ENCODE data around the gene PBX1. TPM values are rescaled to one million over a fixed set of nuclear protein-coding genes. Genes with fewer than 3 reads are reported as not detected.

The PBX1 gene
- total RNA-seq, 1 donor from 2014 or later = 44.2 TPM

- no peaks in the 10 kb centered on the region for H3K9me3 Mint-ChIP-seq (ENCODE audit: unreplicated experiment)
- TF ChIP-seq, protein P1, sequence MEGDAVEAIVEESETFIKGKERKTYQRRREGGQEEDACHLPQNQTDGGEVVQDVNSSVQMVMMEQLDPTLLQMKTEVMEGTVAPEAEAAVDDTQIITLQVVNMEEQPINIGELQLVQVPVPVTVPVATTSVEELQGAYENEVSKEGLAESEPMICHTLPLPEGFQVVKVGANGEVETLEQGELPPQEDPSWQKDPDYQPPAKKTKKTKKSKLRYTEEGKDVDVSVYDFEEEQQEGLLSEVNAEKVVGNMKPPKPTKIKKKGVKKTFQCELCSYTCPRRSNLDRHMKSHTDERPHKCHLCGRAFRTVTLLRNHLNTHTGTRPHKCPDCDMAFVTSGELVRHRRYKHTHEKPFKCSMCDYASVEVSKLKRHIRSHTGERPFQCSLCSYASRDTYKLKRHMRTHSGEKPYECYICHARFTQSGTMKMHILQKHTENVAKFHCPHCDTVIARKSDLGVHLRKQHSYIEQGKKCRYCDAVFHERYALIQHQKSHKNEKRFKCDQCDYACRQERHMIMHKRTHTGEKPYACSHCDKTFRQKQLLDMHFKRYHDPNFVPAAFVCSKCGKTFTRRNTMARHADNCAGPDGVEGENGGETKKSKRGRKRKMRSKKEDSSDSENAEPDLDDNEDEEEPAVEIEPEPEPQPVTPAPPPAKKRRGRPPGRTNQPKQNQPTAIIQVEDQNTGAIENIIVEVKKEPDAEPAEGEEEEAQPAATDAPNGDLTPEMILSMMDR (IDR thresholded peaks at IDR 0.05; ENCODE audit: unreplicated experiment) = no peak
- no peak overlapping the region for H3K27ac Mint-ChIP-seq (ENCODE audit: unreplicated experiment)
These were observed 212.1 kb downstream of the PBX1 start for GRCh38 chr1:164771041-164771618.

GRCh38 chr1:164771619-164772361 is 212.8 kb downstream of the PBX1 start:
- Mint-ChIP-seq H3K9me3 (ENCODE audit: unreplicated experiment) (no peaks in the 10 kb centered on the region), H3K36me3 (ENCODE audit: low read depth, unreplicated experiment) (no peaks in the 10 kb centered on the region), H3K27me3 (ENCODE audit: unreplicated experiment) (peaks cover 4% of the 10 kb centered on the region), H3K4me3 (ENCODE audit: unreplicated experiment) (no peak overlapping the region), H3K27ac (ENCODE audit: unreplicated experiment) (no peak overlapping the region), H3K4me1 (ENCODE audit: unreplicated experiment) (peaks cover 11% of the 10 kb centered on the region)
- TF ChIP-seq, protein P1 (IDR thresholded peaks at IDR 0.05; ENCODE audit: unreplicated experiment) = no peak
- DNase-seq (ENCODE audit: low spot score) = no peak

More at GRCh38 chr1:164771041-164771618, 212.1 kb downstream of the PBX1 start:
- Mint-ChIP-seq H3K27me3 (ENCODE audit: unreplicated experiment) (peaks cover 4% of the 10 kb centered on the region), H3K4me3 (ENCODE audit: unreplicated experiment) (no peak overlapping the region), H3K4me1 (ENCODE audit: unreplicated experiment) (peaks cover 11% of the 10 kb centered on the region), H3K36me3 (ENCODE audit: low read depth, unreplicated experiment) (no peaks in the 10 kb centered on the region)
- no peak for DNase-seq (ENCODE audit: low spot score)

DNA sequence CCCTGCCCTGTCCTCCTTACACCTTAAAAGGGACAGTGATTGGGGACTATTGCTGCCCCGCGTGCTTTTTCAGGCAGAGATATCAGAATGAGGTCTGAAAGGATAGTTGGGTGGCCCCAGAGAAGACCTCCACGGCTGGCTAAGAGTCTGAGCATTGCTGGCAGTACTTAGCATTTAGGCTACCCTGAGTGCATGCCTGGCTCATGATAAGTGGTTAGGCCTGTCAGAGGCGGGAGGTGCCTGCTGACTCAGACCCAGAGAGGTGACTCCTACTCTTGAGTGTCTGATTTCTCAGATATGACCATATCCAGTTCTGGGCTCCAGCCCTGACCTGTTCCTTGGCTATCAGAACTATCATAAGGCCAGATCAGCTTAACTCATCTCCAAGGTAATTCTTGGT is 213.7 kb downstream of the PBX1 start:
- Mint-ChIP-seq H3K27ac (ENCODE audit: unreplicated experiment) (no peak overlapping the region), H3K4me3 (ENCODE audit: unreplicated experiment) (no peak overlapping the region), H3K9me3 (ENCODE audit: unreplicated experiment) (no peaks in the 10 kb centered on the region), H3K36me3 (ENCODE audit: low read depth, unreplicated experiment) (no peaks in the 10 kb centered on the region), H3K27me3 (ENCODE audit: unreplicated experiment) (peaks cover 4% of the 10 kb centered on the region), H3K4me1 (ENCODE audit: unreplicated experiment) (peaks cover 11% of the 10 kb centered on the region)
- DNase-seq (ENCODE audit: low spot score) = no peak
- TF ChIP-seq, protein P1 (IDR thresholded peaks at IDR 0.05; ENCODE audit: unreplicated experiment) = no peak

DNA sequence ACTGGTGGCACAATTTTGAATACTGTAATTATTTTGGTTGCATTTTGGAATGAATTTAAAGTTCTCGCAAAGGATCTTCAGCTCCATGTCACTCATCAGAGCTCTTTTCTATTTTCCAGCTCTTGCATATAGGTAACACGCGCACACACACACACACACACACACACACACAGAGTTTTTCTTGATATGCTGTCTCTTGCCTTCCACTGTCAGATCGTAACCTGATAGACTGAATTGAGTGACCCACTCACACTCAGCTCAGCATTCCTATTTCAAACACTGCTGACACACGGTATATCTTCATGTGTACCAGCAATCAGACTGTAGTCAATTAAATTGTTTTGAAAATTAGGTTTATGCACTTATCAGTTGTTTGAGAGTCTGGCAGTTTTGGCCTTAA is 214.1 kb downstream of the PBX1 start:
- TF ChIP-seq, protein P1 (IDR thresholded peaks at IDR 0.05; ENCODE audit: unreplicated experiment) = no peak
- H3K4me3 Mint-ChIP-seq (ENCODE audit: unreplicated experiment) = no peak overlapping the region
- H3K27me3 Mint-ChIP-seq (ENCODE audit: unreplicated experiment) = peaks cover 4% of the 10 kb centered on the region
- H3K9me3 Mint-ChIP-seq (ENCODE audit: unreplicated experiment) = no peaks in the 10 kb centered on the region
- no peak for DNase-seq (ENCODE audit: low spot score)
- no peak overlapping the region for H3K27ac Mint-ChIP-seq (ENCODE audit: unreplicated experiment)
- no peaks in the 10 kb centered on the region for H3K36me3 Mint-ChIP-seq (ENCODE audit: low read depth, unreplicated experiment)
- peaks cover 11% of the 10 kb centered on the region for H3K4me1 Mint-ChIP-seq (ENCODE audit: unreplicated experiment)

- Mint-ChIP-seq H3K27me3 (ENCODE audit: unreplicated experiment) (peaks cover 4% of the 10 kb centered on the region), H3K27ac (ENCODE audit: unreplicated experiment) (no peak overlapping the region), H3K4me1 (ENCODE audit: unreplicated experiment) (peaks cover 11% of the 10 kb centered on the region), H3K4me3 (ENCODE audit: unreplicated experiment) (no peak overlapping the region), H3K36me3 (ENCODE audit: low read depth, unreplicated experiment) (no peaks in the 10 kb centered on the region), H3K9me3 (ENCODE audit: unreplicated experiment) (no peaks in the 10 kb centered on the region)
- no peak for DNase-seq (ENCODE audit: low spot score)
- TF ChIP-seq, protein P1 (IDR thresholded peaks at IDR 0.05; ENCODE audit: unreplicated experiment) = no peak
These were observed 215.4 kb downstream of the PBX1 start for GRCh38 chr1:164774413-164774812.
